ENCODE results near the gene LRMDA.

The LRMDA gene

DNA sequence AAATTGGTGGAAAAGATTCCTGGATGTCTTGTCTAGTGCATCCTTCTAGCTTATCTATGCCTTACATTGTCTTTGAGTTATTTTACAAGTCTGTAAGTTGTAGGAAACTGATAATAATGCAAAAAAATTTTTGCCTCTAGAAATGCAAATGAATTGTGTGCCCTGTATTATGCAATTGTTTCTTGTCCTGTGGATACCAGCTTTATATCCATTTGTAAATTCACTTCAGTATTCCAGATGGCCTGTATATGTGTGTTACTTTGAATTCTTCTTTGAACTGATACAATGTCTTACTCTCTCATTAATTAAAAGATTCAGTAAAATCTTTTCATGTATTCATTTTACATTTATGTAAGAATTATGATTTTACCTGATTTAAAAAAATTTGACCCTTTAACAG lies 234.3 kb downstream of the LRMDA start:
- Mint-ChIP-seq H3K27ac (no peak overlapping the region), H3K9me3 (peaks cover 18% of the 10 kb centered on the region), H3K36me3 (ENCODE audit: low read depth) (peaks cover 7% of the 10 kb centered on the region), H3K4me1 (peaks cover 32% of the 10 kb centered on the region), H3K27me3 (ENCODE audit: low read depth, poor library complexity) (no peaks in the 10 kb centered on the region), H3K4me3 (no peak overlapping the region)
- no peak for DNase-seq
- TF ChIP-seq, protein P1, sequence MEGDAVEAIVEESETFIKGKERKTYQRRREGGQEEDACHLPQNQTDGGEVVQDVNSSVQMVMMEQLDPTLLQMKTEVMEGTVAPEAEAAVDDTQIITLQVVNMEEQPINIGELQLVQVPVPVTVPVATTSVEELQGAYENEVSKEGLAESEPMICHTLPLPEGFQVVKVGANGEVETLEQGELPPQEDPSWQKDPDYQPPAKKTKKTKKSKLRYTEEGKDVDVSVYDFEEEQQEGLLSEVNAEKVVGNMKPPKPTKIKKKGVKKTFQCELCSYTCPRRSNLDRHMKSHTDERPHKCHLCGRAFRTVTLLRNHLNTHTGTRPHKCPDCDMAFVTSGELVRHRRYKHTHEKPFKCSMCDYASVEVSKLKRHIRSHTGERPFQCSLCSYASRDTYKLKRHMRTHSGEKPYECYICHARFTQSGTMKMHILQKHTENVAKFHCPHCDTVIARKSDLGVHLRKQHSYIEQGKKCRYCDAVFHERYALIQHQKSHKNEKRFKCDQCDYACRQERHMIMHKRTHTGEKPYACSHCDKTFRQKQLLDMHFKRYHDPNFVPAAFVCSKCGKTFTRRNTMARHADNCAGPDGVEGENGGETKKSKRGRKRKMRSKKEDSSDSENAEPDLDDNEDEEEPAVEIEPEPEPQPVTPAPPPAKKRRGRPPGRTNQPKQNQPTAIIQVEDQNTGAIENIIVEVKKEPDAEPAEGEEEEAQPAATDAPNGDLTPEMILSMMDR (IDR thresholded peaks at IDR 0.05) = no peak

DNA sequence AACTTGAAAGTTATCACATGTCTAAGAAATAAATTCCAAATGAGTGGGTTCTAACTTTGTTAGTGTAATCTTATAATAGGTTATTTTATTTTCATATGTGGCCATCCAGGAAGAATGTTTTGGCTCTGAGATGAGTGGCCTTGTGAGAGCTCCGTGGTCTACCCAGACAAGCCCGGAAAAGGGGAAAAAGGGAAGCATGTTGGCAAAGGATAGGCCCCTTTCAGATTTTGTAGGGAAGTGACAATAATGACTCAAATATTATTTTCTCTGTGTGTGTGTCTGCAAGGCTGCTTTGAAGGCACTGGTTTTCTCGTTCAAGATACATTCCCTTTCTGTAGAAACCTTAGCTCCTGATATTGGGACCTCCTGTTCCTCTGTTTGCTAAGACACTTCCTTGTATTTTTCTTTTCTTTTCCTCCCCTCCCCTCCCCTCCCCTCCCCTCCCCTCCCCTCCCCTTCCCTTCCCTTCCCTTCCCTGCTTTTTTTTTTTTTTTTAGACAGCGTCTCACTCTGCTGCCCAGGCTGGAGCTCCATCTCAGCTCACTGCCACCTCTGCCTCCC lies 240.8 kb downstream of the LRMDA start:
- Mint-ChIP-seq H3K4me3 (no peak overlapping the region), H3K9me3 (peaks cover 31% of the 10 kb centered on the region), H3K27ac (no peak overlapping the region), H3K36me3 (ENCODE audit: low read depth) (peaks cover 19% of the 10 kb centered on the region), H3K27me3 (ENCODE audit: low read depth, poor library complexity) (no peaks in the 10 kb centered on the region), H3K4me1 (peaks cover 16% of the 10 kb centered on the region)
- TF ChIP-seq, protein P1 (IDR thresholded peaks at IDR 0.05) = no peak
- no peak for DNase-seq

DNA sequence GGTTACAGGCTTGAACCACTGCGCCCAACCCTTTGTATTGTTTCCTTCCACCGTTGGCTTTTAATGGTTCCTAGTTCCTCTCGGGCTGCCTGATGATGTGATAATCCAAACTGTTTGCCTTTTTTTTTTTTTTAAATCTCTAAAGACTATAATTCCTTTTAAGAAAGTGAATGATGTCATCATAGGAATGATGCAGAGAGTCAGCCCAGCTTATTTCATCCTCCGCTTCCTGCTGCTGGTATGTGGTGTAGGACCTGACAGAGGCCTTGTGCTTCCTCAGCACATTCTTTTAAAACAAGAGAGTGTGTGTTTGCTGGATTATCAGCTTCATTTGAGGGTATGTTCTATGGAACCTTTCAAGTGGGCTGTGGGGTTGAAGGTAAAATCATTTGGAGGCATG lies 241.4 kb downstream of the LRMDA start:
- peaks cover 31% of the 10 kb centered on the region for H3K9me3 Mint-ChIP-seq
- TF ChIP-seq, protein P1 (IDR thresholded peaks at IDR 0.05) = no peak
- H3K4me3 Mint-ChIP-seq = no peak overlapping the region
- peaks cover 16% of the 10 kb centered on the region for H3K4me1 Mint-ChIP-seq
- no peak for DNase-seq
- H3K27me3 Mint-ChIP-seq (ENCODE audit: low read depth, poor library complexity) = no peaks in the 10 kb centered on the region
- H3K36me3 Mint-ChIP-seq (ENCODE audit: low read depth) = peaks cover 19% of the 10 kb centered on the region
- peak overlapping the region; percentile 50 for H3K27ac Mint-ChIP-seq

DNA sequence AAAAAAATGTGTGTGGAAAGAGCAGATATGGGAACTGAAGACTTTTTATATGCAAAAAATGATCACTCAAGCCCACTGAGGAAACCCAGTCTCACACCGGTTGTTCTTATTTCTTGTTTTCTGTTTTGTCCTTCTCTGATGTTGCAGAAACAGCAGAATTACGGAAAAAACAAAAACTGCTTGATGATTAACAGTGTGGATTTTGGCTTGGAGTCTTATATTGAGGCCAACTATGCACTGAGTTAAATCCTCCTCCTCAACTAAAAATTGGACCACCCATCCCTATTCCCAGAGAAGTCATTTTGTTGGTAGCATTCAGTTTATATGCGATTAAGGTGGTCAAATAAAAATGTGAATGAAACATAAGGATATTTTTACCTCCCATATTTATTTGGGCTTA lies 246.1 kb downstream of the LRMDA start:
- Mint-ChIP-seq H3K9me3 (no peaks in the 10 kb centered on the region), H3K27ac (no peak overlapping the region), H3K27me3 (ENCODE audit: low read depth, poor library complexity) (no peaks in the 10 kb centered on the region), H3K4me3 (no peak overlapping the region), H3K4me1 (peaks cover 29% of the 10 kb centered on the region), H3K36me3 (ENCODE audit: low read depth) (peaks cover 4% of the 10 kb centered on the region)
- no peak for DNase-seq
- TF ChIP-seq, protein P1 (IDR thresholded peaks at IDR 0.05) = no peak

DNA sequence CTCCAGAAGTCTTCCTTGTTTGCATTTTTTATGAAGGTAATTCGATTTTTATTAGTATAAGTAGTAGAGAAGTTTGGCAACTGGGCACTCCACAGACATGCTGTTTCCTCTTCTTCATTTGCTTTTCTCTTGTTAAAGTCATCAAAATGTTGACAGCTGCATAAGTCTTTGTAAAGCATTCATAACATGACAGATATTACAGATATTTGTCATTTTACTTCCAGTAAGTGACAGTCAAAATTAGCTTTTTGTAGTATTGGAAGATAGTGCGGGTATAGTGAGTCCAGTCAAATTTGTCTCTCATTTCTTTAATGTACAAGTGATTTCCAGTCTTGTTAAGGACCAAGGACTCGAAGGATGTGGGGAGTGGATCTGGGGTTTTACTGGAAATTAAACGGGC lies 247.1 kb downstream of the LRMDA start:
- TF ChIP-seq, protein P1 (IDR thresholded peaks at IDR 0.05) = no peak
- no peak for DNase-seq
- no peaks in the 10 kb centered on the region for H3K36me3 Mint-ChIP-seq (ENCODE audit: low read depth)
- H3K4me1 Mint-ChIP-seq = peaks cover 30% of the 10 kb centered on the region
- no peak overlapping the region for H3K4me3 Mint-ChIP-seq
- no peaks in the 10 kb centered on the region for H3K27me3 Mint-ChIP-seq (ENCODE audit: low read depth, poor library complexity)
- no peak overlapping the region for H3K27ac Mint-ChIP-seq
- no peaks in the 10 kb centered on the region for H3K9me3 Mint-ChIP-seq

DNA sequence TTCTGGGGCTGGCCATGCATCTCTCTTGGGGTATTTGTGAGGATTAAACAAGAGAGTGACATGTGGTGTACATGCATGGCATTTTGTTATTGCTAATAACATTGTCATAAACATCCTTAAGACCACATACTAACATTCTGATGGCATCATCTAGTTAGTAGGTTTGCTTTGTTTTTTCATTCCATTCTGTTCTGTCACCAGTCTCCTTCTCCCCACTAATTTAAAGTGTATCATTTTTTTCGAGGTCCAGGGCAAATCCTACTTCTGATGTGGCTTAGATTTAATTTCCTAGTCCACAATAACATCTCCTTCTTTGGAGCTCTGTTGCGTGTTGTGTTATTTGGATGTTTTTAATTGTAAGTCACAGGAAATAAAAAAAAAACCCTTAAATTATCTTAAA lies 248.1 kb downstream of the LRMDA start:
- Mint-ChIP-seq H3K27ac (no peak overlapping the region), H3K4me1 (peaks cover 26% of the 10 kb centered on the region), H3K9me3 (no peaks in the 10 kb centered on the region), H3K4me3 (no peak overlapping the region), H3K27me3 (ENCODE audit: low read depth, poor library complexity) (no peaks in the 10 kb centered on the region), H3K36me3 (ENCODE audit: low read depth) (no peaks in the 10 kb centered on the region)
- TF ChIP-seq, protein P1 (IDR thresholded peaks at IDR 0.05) = no peak
- DNase-seq = no peak

Measured in nephron progenitor cell (in vitro differentiated cells).